Adrenal gland (tissue), 5 donors: ENCODE results near the gene PRMT7.

Source experiments
- CTCF ChIP-seq, 6 experiments: fragments of 450-650 bp in 4 of 6; fragments of 200-600 bp in 2 of 6; sonication (generic) in 1 of 6; IDR thresholded peaks; 1 replicate in 5 of 6; 2 replicates in 1 of 6; pipeline versions ENCODE4 v1.5.1 to v1.8.0; 2016 to 2021; ENCODE audit warnings: antibody characterized with exemption in 6 of 6, mild to moderate bottlenecking in 2 of 6, moderate library complexity in 1 of 6
- POLR2A ChIP-seq, 2 donors: fragments of 450-650 bp; IDR thresholded peaks; one replicate each; pipeline ENCODE4 v1.6.1; 2017; ENCODE audit warnings: antibody characterized with exemption in 2 of 2, mild to moderate bottlenecking in 2 of 2, moderate library complexity in 1 of 2
- donor health status: DM: no; HTN: no; CAD: no.

- TF ChIP-seq POLR2A (IDR thresholded peaks at IDR 0.05) (no peak), CTCF (IDR thresholded peaks at IDR 0.05) (no peak)
Measured at GRCh38 chr16:68275611-68276191, 35.1 kb upstream of the PRMT7 start.
